ENCODE measurements around the gene IGF2BP2.

GRCh38 chr3:185763347-185764005 lies 61.4 kb downstream of the IGF2BP2 start:
- TF ChIP-seq POLR2AphosphoS5 (IDR thresholded peaks at IDR 0.05; ENCODE audit: low read depth, low read length) (no peak), TAF1 (IDR thresholded peaks at IDR 0.05; ENCODE audit: low read depth, low read length) (no peak)

All from GM12891 (cell line).